HG03139 (cell line): Measurements from ENCODE around the gene CPED1.
"Not testable (repeated sequence)": the region's sequence is repeated elsewhere in the genome, so short reads cannot be mapped to it uniquely, and the experiment has no call there.

Source experiments
- ATAC-seq: cut with Tn5 transposase; IDR thresholded peaks from one replicate; pipeline ENCODE4 v1.9.1; 2021; ENCODE audit not compliant: unreplicated experiment

CPED1 gene

GRCh38 chr7:121012919-121013318 is 24.4 kb downstream of the CPED1 start:
- no peak for ATAC-seq

- no peak for ATAC-seq
Observed at GRCh38 chr7:121015560-121015959, 27.0 kb downstream of the CPED1 start.

GRCh38 chr7:121016966-121017365 is 28.5 kb downstream of the CPED1 start:
- no peak for ATAC-seq

- ATAC-seq: no peak
Observed at GRCh38 chr7:121017586-121017985, 29.1 kb downstream of the CPED1 start.

- no peak for ATAC-seq
Observed at GRCh38 chr7:121019018-121019417, 30.5 kb downstream of the CPED1 start.

- ATAC-seq: no peak
Observed at GRCh38 chr7:121020249-121020988, 31.9 kb downstream of the CPED1 start.

GRCh38 chr7:121020989-121021969 is 32.8 kb downstream of the CPED1 start:
- ATAC-seq: no peak

- no peak for ATAC-seq
Observed at GRCh38 chr7:121023194-121023593, 34.7 kb downstream of the CPED1 start.

GRCh38 chr7:121023683-121024511 is 35.4 kb downstream of the CPED1 start:
- no peak for ATAC-seq

GRCh38 chr7:121024611-121025010 is 36.1 kb downstream of the CPED1 start:
- no peak for ATAC-seq

GRCh38 chr7:121026159-121026558 is 37.6 kb downstream of the CPED1 start:
- no peak for ATAC-seq

- ATAC-seq: no peak
Observed at GRCh38 chr7:121026577-121027111, 38.1 kb downstream of the CPED1 start.

GRCh38 chr7:121027761-121028669 is 39.5 kb downstream of the CPED1 start:
- no peak for ATAC-seq

- ATAC-seq: no peak
Observed at GRCh38 chr7:121029302-121029701, 40.8 kb downstream of the CPED1 start.

- no peak for ATAC-seq
Observed at GRCh38 chr7:121030308-121030707, 41.8 kb downstream of the CPED1 start.

- no peak for ATAC-seq
Observed at GRCh38 chr7:121032645-121033460, 44.3 kb downstream of the CPED1 start.

GRCh38 chr7:121034929-121035328 is 46.4 kb downstream of the CPED1 start:
- ATAC-seq: no peak

- ATAC-seq: not testable (repeated sequence)
Observed at GRCh38 chr7:121036776-121037175, 48.3 kb downstream of the CPED1 start.

- ATAC-seq: not testable (repeated sequence)
Observed at GRCh38 chr7:121037329-121037728, 48.8 kb downstream of the CPED1 start.
